ENCODE data around the gene HSPB1.
"Not testable (repeated sequence)": the region's sequence is repeated elsewhere in the genome, so short reads cannot be mapped to it uniquely, and the experiment has no call there.

Gene HSPB1

GRCh38 chr7:76302347-76303201, at the start of gene HSPB1:
Gene HSPB1, plus strand, starts transcription at chr7:76302673. Its CDS starts 40 bp downstream, at chr7:76302713.
- DNase-seq (ENCODE audit: low spot score) = no peak

DNA sequence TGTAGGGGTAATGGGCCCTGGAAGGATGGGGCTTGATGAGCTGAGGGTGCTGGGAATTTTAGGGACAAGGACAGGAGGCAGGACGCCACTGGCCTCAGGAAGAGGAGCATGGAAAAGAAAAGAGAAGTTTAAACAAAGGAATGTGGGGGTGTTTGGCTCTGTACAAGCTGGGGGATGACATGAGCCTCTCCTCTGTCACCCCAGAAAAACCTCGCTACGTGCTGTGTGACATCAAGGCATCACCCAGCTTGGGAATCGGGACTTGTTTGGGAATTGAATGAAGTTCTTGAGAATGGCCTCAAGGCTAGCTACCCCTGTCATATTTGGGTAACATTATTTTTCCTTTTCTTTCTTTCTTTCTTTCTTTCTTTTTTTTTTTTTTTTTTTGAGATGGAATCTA, 47.7 kb upstream of the HSPB1 start:
- DNase-seq (ENCODE audit: low spot score) = no peak

DNA sequence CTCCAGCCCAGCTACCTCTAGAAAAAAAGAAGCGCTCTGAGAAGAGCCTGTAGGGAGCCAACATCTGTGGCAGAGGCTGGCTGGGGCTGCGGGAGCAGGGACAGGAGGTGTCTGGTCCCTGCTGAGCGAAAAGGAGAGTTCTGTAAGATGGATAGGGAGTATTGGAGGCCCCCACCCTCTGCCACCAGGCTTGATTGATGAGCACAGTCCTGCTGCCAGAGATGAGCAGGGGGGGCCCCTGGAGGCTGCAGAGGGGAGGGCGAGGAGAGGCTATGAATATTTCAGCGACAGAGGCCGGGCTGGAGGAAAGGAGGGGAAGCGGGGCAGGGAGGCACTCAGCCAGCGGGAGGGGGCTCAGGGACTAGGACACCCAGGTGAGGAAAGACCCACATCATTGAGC, 44.5 kb upstream of the HSPB1 start:
- no peak for DNase-seq (ENCODE audit: low spot score)

DNA sequence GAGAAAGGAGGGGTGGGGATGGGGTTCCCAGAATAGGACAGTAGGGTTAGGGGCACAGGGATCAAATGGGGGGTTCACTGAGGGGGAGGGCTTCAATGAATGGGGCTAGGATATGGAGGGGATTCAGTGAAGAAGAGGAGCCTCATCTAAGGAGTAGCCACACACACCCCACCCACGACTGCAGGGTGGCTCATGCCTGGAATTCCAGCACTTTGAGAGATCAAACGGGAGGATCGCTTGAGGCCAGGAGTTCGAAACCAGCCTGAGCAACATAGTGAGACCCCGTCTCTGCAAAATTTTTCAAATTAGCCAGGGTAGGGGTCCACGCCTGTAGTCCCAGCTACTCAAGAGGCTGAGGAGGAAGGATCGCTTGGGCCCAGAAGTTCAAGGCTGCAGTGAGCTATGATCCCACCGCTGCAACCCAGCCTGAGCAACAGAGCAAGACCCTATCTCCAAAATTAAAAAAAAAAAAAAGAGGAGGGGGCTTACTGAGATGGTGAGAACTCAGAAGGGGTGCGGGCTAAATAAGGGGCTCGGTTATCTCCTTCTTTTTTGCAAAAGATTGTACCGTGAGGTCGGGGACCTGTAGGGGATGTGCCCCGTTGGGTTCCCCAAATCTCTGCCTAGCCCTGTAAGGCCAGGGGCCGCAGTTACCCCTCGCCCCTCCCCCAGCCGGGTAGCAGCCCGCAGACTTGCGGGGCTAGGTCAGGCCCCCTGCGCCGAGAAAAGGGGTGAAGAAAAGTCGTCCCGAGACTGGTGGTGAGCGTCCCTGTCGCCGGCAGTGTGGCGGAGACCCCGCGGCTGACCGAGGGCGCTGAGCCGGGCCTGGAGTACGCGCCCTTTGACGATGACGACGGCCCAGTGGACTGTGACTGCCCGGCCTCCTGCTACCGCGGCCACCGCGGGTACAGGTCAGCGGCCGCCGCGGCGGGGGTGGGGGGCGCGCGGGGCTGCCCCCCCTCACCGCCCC, 43.1 kb upstream of the HSPB1 start:
- DNase-seq (ENCODE audit: low spot score) = no peak

GRCh38 chr7:76260171-76260703, 42.2 kb upstream of the HSPB1 start:
- peak; percentile 19 for DNase-seq (ENCODE audit: low spot score)

DNA sequence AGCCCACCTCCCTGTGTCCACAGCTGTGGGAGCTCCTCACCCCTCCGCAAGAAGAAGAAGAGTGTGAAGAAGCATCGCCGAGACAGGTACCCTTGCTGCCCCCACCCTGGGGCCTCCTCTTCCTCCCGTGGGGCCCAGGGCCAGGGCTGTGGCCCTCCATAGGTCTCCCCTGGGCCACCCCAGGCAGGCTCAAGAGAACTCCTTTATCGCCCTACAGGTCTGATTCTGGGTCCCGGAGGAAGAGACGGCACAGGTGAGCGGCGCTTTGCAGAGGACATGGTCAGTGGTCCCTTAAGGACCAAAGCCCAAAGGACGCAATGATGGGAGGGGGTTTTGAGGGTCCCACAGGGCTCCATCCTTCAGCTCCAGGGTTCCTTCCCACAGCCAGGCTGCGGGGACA, 41.1 kb upstream of the HSPB1 start:
- no peak for DNase-seq (ENCODE audit: low spot score)

DNA sequence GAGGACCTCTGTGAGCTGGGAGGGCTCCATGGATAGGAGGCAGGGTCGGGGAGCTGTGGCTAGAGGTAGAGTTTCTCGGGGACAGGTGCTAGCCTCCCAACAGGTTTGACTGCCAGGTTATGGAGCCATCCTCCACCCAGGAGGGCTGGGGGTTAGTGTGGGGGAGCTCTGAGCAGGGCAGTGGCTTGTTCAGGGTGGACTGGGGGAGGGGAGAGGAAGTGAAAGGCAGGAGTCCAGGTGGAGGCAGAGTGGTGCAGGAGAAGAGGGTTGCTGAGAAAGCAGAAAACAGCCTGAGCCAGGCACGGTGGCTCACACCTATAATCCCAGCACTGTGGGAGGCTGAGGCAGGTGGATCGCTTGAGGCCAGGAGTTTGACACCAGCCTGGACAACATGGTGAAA, 40.5 kb upstream of the HSPB1 start:
- DNase-seq (ENCODE audit: low spot score) = no peak

GRCh38 chr7:76262683-76263402, 39.6 kb upstream of the HSPB1 start:
- DNase-seq (ENCODE audit: low spot score) = peak; percentile 72

GRCh38 chr7:76265299-76265698, 37.2 kb upstream of the HSPB1 start:
- no peak for DNase-seq (ENCODE audit: low spot score)

DNA sequence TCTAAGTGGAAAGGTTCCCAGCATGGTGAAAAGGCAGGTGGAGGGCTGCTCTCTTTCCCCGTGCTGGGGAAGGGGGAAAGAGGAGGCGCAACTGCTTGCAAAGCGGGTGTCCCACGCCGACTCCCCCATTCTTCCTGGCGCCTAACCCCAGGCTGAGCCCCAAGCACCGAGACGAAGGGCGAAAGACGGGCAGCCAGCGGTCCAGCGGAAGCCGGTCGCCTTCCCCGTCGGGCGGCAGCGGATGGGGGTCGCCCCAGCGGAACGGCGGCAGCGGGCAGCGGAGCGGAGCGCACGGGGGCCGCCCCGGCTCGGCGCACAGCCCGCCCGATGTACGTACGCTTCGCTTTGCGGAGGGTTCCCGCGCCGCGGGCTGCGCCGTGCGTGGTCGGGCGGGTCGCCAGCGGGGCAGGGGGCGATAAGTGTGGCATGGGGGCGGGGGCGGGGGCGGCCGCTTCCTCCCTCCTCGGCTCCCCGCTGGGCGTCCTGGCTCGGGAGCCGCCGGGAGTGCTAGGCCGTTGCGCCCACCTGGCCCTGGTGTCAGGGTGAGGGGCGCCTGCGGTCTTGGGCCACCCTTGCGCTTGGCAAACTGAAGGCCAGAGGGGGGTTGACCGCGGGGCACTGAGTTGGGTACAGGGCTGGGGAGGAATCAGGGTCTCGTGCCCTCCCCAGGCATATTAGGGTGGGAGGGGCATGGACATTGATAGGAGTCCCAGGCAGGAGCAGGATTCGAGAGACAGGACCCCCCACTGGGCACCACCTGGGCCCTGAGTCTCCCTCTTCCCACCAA, 35.2 kb upstream of the HSPB1 start:
- no peak for DNase-seq (ENCODE audit: low spot score)

GRCh38 chr7:76267894-76268183, 34.6 kb upstream of the HSPB1 start:
- DNase-seq (ENCODE audit: low spot score) = no peak

DNA sequence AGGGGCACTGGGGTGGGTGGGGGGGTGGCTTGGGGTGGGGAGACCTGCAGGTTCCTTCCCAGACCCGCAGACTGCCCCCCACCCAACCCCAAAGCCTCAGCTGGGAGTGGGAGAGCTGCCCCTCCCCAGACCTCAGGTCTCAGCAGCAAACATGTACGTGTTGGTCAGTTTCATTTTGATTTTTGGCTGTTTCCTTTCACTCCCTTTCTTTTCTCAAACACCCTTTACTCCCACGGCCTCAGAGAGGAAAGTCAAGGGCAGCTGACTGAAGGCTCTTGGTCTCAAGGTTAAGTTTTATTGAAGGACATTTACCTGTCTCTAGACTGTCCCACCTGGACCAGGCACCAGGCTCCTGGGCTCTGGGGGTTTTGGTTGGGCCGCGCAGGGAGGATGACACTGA, 34.1 kb upstream of the HSPB1 start:
- no peak for DNase-seq (ENCODE audit: low spot score)

GRCh38 chr7:76269895-76270294, 32.6 kb upstream of the HSPB1 start:
- no peak for DNase-seq (ENCODE audit: low spot score)

GRCh38 chr7:76271384-76271783, 31.1 kb upstream of the HSPB1 start:
- DNase-seq (ENCODE audit: low spot score) = not testable (repeated sequence)

DNA sequence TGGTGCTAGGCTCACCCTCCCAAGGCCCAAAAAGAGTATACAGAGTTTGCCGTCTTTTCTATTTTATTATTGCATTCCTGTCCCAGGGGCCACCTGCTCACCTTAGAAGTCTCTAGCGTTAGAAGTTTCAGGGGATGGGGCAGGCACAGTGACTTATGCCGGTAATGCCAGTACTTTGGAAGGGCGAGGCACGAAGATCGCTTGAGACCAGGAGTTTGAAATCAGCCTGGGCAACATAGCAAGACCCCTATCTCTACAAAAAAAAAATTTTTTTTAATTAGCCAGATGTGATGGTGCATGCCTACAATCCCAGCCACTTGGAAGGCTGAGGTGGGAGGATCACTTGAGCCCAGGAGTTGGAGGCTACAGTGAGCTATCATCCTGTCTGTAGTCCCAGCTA, 30.3 kb upstream of the HSPB1 start:
- no peak for DNase-seq (ENCODE audit: low spot score)

- no peak for DNase-seq (ENCODE audit: low spot score)
Measured at GRCh38 chr7:76272851-76273497, 29.5 kb upstream of the HSPB1 start.

- no peak for DNase-seq (ENCODE audit: low spot score)
Measured at GRCh38 chr7:76273503-76273902, 29.0 kb upstream of the HSPB1 start.

- no peak for DNase-seq (ENCODE audit: low spot score)
Measured at GRCh38 chr7:76278540-76278939, 23.9 kb upstream of the HSPB1 start.

DNA sequence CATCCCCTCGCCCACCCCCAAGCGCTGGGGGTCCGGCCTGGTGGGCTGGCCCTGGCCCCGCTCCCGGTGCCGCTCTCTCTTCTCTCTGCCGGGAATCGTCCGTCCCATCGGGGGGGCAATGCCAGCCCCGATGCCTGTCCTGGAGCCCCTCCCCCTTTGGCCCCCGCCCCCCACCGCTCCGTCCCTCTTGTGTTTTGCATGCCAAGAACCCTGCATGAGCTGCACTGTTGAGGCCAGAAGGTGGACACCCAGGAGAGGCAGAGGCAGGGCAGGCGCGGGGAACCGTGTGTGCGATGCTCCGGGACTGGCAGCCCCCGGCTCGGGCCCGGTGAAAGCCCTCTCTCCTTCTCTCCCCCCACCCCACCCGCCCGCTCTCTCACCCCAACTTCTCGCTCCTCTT, 22.1 kb upstream of the HSPB1 start:
- DNase-seq (ENCODE audit: low spot score) = no peak

- peak; percentile 43 for DNase-seq (ENCODE audit: low spot score)
Measured at GRCh38 chr7:76281006-76281705, 21.3 kb upstream of the HSPB1 start.
